Stimulated activated CD4-positive, alpha-beta T cell treated with anti-CD3 and anti-CD28 coated beads, TNF-alpha, amount 100 ng/mL, for 24 hours (primary cell): Measurements from ENCODE around the gene GM2A.

Experiments
- DNase-seq, 3 experiments: peaks; one replicate each; pipeline ENCODE4 v3.0.0-alpha.2; 2020; ENCODE audit warnings: low read depth in 3 of 3

Gene GM2A

GRCh38 chr5:151252762-151253604 lies at the start of gene GM2A:
Gene GM2A, plus strand, starts transcription at chr5:151253185. Its CDS starts 32 bp downstream, at chr5:151253217.
- peak; percentile 97 to 99 (median 98) for DNase-seq

GRCh38 chr5:151204051-151204450 lies 48.9 kb upstream of the GM2A start:
- DNase-seq, result no peak

GRCh38 chr5:151205411-151205810 lies 47.6 kb upstream of the GM2A start:
- DNase-seq, result no peak

GRCh38 chr5:151208481-151208914 lies 44.5 kb upstream of the GM2A start:
- no peak for DNase-seq

GRCh38 chr5:151212406-151212798 lies 40.6 kb upstream of the GM2A start:
- no peak for DNase-seq

- DNase-seq, result peak; percentile 61 to 87 (median 62)
These were observed 39.0 kb upstream of the GM2A start for GRCh38 chr5:151213803-151214613.

GRCh38 chr5:151214614-151215545 lies 38.1 kb upstream of the GM2A start:
- DNase-seq, result no peak

- DNase-seq, result no peak
These were observed 37.5 kb upstream of the GM2A start for GRCh38 chr5:151215546-151215880.

GRCh38 chr5:151216781-151217180 lies 36.2 kb upstream of the GM2A start:
- no peak for DNase-seq

- no peak for DNase-seq
These were observed 34.8 kb upstream of the GM2A start for GRCh38 chr5:151218177-151218576.

- no peak for DNase-seq
These were observed 33.8 kb upstream of the GM2A start for GRCh38 chr5:151219138-151219537.

- DNase-seq, result no peak
These were observed 33.2 kb upstream of the GM2A start for GRCh38 chr5:151219789-151220188.

- DNase-seq, result no peak
These were observed 31.4 kb upstream of the GM2A start for GRCh38 chr5:151221574-151221973.

- no peak for DNase-seq
These were observed 30.8 kb upstream of the GM2A start for GRCh38 chr5:151222054-151222789.

- DNase-seq, result peak in 1 of 3 experiments; percentile 45
These were observed 30.1 kb upstream of the GM2A start for GRCh38 chr5:151222790-151223446.

- peak in 2 of 3 experiments; percentile 27 to 57 for DNase-seq
These were observed 29.3 kb upstream of the GM2A start, which contains the start of gene CCDC69 for GRCh38 chr5:151223447-151224264. Gene CCDC69, minus strand, starts transcription at chr5:151224092. Its CDS starts 122 bp downstream, at chr5:151223970.

- DNase-seq, result no peak
These were observed 28.6 kb upstream of the GM2A start for GRCh38 chr5:151224372-151224771.

- DNase-seq, result no peak
These were observed 27.9 kb upstream of the GM2A start for GRCh38 chr5:151225071-151225470.

GRCh38 chr5:151225475-151225874 lies 27.5 kb upstream of the GM2A start:
- no peak for DNase-seq
